Purkinje cell (primary cell): ENCODE results near the gene S100A12. TPM values are rescaled to one million over a fixed set of nuclear protein-coding genes. Genes with fewer than 3 reads are reported as not detected.

Experiments
- polyA plus RNA-seq: library from polyadenylated mRNA; unstranded; fragments of >200 nt; fragmentation: Nextera tagmentation; gene quantifications from 2 replicates; pipeline ENCODE4 v1.2.1, GENCODE V29; 2014

The S100A12 gene
- polyA plus RNA-seq = not detected in 2 replicates

DNA sequence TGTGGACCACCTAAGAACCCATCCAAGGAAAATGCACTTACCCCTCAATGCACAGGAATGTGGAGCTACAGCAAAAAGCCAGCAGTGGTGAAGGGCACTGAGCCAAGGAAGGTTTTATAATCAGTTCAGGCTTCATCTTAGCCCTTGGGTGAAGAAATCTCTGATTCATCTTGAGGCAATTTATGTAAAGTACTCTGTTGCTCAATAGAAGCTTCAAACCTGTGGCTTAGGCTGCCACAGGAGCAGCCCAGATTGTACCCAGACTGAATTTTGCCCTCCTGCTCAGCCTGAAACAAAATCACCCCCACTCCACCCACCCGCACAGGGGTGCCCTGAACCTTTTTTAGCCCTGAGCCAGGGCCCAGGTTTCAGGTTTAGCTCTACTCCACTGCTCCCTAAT lies at the start of gene S100A12:
TSS of gene S100A12 (minus strand) at position 111 of the 400 bp plus-strand sequence. CDS start 1,029 bp downstream, outside the sequence.

DNA sequence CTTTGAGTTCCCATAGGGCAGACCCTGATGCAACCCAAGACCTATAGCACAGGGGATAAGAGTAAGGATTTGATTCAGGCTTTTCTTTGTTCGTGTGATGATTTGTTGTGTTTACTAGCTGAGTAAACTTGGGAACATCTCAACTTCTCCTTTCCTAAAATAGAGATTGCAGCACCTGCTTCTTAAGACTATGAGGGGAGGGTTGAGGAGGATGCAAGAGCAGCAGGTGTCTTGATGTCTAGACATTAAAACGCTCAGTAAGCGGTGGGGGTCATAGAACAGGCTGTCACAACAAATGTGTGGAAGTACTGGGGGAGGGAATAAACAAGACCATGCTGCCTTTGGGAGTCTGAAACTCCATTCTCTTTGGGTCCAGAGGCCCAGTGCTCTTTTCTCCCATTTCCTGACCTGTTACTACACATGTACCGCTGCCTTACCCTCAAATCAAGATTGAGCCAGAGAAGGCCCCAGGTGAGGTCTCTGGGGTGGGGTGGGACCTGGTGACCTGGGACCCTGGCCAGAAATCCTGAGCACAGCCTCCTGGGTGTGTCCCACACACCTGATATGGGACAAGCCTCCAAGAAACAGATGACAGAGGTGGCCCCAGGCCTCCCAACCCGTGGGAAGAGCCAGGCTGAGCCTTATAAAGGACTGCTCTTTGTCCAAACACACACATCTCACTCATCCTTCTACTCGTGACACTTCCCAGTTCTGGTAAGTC lies 40.6 kb upstream of the S100A12 start, which contains the start of gene S100A7A:
TSS of gene S100A7A (plus strand) at position 671 of the 721 bp plus-strand sequence. CDS start 1,563 bp downstream, outside the sequence.

DNA sequence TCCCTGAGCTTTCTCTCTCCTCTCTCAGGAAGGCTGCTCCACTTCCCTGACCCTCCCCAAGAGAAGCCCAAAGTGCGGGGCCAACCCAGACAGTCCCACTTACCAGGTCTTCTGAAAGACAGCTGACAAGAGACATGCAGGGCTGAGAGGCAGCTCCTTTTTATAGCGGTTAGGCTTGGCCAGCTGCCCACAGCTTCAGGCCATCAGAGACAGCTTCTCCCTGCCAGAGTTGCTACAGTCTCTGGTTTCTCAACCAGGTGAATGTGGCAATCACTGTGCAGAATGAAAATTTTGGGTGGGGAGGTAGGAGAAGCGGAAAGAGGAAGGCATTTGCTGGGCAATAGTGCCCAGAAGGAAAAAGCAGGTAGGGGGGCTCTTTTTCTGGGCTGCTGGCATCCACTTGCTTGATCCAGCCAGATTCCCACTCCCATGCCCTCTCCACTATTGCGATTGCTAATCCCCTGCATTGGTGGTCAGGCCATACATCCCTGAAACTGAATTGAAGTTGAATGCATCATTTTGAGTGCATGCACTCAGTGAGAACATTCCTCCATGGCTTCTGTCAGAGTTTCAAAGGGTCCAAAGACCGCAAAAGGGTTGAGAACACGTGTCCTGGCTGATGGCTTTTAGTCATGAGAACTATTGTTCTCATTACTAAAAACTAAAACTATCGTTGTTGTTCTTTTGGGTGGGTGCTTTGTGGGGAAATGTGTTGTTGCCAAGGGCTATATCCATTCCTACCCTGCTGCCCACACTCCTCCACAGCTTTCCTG lies 15.7 kb upstream of the S100A12 start, which contains the start of gene S100A8:
TSS of gene S100A8 (minus strand) at position 136 of the 773 bp plus-strand sequence. CDS start 538 bp downstream, outside the sequence.

DNA sequence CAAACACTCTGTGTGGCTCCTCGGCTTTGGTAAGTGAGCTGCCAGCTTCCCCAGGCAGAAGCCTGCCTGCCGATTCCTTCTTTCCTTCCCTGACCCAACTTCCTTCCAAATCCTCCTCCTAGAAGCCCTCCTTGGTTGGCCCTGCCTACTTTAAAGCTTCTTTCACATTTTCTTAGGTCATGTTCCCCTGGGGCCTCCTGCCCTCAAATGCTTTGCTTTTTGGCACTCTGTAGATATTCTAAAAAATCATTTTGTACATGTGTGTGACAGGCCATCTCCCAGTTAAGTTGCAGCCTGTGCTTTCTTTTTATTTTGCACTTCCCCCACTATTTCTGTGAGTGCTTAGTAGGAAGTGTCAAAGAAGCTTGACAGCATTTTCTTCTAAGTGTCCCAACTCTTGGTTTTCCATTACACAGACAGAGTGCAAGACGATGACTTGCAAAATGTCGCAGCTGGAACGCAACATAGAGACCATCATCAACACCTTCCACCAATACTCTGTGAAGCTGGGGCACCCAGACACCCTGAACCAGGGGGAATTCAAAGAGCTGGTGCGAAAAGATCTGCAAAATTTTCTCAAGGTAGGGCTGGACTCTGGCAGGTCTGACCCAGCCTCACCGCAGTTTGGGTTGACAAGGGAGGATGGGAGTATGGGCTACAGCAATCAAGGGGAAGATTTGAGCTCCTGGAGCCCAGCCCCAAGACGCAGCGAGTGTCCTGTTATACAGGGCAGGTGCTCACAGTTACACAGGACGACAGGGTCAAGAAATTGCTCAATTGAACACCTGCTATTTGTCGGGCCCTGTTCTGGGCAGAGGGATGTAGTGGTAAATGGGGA lies 17.3 kb downstream of the S100A12 start, which contains the start of gene S100A9:
TSS of gene S100A9 (plus strand) at position 2 of the 838 bp plus-strand sequence. CDS start at position 432, 430 bp downstream.

DNA sequence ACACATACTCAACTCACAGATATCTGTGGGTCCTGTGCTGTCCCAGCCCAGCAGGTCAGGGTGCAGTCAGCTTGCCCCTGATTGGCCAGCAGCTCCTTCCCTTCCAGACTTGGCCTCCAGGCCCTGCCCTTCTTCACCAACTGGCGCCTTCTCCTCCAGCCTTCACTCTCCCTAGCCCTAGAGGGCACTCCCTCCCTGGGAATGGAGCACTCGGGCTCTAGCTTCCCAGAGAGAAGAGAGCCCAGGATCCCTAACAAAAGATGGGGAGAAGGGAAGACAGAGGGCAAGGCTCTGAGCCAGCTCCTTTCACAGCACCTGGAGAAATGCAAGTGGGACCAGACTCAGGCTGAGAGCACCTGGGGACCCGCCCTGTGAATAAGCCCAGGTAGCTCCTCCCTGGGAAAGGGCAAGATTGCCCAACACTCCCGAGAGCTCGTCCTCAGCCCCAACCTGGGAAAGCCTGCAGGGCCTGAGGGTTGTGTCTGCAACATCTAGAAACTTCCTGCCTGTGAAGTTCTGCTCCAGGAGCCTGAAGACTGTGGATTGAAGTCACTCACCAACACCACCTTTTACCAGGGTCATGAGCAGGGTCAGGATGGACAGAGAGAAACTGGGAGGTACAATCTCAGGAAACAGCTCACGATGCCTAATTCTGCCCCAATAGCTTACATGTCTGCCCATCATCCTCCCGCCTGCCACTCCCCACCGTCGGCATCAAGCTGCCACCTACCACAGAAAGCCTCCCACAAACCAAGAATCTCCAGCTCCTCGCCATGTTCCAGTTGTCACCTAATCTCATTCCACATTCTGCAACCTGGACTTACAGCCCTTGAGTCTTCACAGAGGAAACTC lies 26.7 kb downstream of the S100A12 start, which contains the start of gene PGLYRP4:
TSS of gene PGLYRP4 (minus strand) at position 331 of the 852 bp plus-strand sequence. CDS start 909 bp downstream, outside the sequence.

Other genes with a start within 250 kb of the S100A12 start
- not detected in 2 replicates for gene SPRR2G, start 224.7 kb downstream of the S100A12 start, polyA plus RNA-seq
- not detected in 2 replicates for gene LELP1, start 172.2 kb downstream of the S100A12 start, polyA plus RNA-seq
- not detected in 2 replicates for gene PRR9, start 158.0 kb downstream of the S100A12 start, polyA plus RNA-seq
- gene LORICRIN, start 115.9 kb downstream of the S100A12 start, polyA plus RNA-seq = not detected in 2 replicates
- gene PGLYRP3, start 62.7 kb downstream of the S100A12 start, polyA plus RNA-seq = not detected in 2 replicates
- gene PGLYRP4, start 26.8 kb downstream of the S100A12 start, polyA plus RNA-seq = not detected in 2 replicates
- not detected in 2 replicates for gene S100A9, start 17.8 kb downstream of the S100A12 start, polyA plus RNA-seq
- not detected in 2 replicates for gene S100A8, start 15.5 kb upstream of the S100A12 start, polyA plus RNA-seq
- not detected in 2 replicates for gene S100A7A, start 40.9 kb upstream of the S100A12 start, polyA plus RNA-seq
- gene S100A7, start 85.0 kb upstream of the S100A12 start, polyA plus RNA-seq = not detected in 2 replicates
- gene S100A6, start 160.4 kb upstream of the S100A12 start, polyA plus RNA-seq = 19.2 and 39.7 TPM in 2 replicates
- not detected in 2 replicates for gene S100A5, start 165.3 kb upstream of the S100A12 start, polyA plus RNA-seq
- gene S100A4, start 170.2 kb upstream of the S100A12 start, polyA plus RNA-seq = 1.2 and 2.7 TPM in 2 replicates
- gene S100A3, start 173.6 kb upstream of the S100A12 start, polyA plus RNA-seq = not detected in 2 replicates
- not detected in 2 replicates for gene S100A2, start 190.2 kb upstream of the S100A12 start, polyA plus RNA-seq
- 4.3 and 12.6 TPM in 2 replicates for gene S100A16, start 237.5 kb upstream of the S100A12 start, polyA plus RNA-seq
- not detected in 2 replicates for gene S100A14, start 240.7 kb upstream of the S100A12 start, polyA plus RNA-seq